ENCODE results near the gene CHD8.
A peak's percentile ranks its signal among the peaks of the same experiment; 100 is the strongest.
"Not testable (repeated sequence)": the region's sequence is repeated elsewhere in the genome, so short reads cannot be mapped to it uniquely, and the experiment has no call there.

CHD8 gene

DNA sequence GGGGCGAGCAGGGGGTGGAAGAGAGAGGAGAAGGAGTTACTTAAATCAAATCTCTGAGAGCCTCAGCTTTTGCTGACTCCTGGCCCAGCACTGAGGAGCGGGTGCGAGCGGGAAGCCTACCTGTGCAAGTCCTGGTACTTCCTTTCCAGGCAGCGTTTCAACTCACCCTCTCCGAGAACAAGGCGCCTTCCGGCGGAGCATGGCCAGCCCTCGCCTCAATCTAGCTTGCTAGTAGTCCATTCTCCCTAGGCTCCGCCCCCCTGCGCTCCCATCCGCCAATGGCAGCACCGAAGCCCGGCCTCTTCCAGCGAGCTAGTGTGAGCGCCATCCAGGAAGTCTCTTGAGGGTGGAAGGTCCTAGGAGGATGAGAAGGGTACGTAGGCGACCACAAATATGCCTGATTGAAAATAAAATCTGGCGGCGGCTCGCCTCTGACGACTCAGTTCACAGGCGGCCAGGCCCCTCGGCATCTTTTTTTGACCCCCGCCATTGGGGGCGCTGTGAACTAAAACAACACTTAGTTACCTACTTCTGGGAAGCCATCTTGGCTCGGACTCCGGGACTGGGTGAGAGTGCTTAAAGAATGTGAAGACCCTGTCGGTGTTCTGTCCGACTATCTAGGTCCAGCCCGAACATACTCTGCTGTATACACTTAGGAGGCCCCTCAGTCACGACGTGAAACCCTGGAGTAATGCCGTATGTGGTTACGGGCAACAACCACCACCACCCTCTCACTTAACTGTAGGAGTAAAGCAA lies at the start of gene CHD8:
TSS of gene CHD8 (minus strand) at position 212 of the 756 bp plus-strand sequence. CDS start 24,480 bp downstream, outside the sequence.
- DNase-seq (ENCODE audit: low read depth in 2 of 2, low spot score in 1 of 2): peak; percentile 97 to 99

DNA sequence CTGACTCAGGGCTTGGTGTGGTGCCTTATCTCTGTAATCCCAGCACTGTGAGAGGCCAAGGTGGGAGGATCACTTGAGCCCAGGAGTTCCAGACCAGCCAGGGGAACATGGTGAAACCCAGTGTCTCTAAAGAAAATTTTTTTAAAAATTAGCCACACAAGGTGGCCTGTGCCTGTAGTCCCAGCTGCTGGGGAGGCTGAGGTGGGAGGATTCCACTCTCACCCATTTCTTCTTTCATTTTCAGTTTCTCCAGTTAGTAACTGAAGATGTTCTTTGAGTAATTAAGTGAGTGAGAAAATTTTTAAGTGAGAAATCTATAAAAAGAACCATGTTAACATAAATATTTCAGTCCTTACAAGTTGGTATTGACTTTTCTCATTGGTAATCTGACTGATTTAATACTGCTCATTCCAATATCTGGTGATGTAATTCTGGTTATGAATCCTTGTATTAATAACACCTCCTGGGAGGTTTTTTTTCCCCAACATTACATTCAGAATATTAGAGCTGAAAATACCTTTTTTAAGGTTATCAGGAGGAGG lies 49.2 kb upstream of the CHD8 start:
- DNase-seq (ENCODE audit: low read depth in 2 of 2, low spot score in 1 of 2): no peak

DNA sequence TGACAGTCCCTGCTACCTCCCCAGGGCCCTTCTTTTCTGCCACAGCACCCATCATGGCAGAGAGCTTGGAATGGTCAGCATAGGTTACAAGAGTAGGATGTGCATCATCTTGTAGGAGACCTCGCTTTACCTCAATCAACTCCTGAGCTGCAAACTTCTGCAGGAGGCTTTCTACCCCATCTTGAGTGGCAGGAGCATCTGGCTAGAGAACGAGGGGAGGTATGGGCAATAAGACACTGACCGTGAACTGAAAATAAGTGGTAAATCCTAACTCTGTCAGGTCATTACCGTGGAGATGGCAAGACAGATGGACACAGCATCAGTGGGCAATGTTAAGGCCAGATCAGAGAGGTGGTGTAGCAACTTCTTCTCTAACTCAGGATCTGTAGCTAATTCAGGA lies 47.5 kb upstream of the CHD8 start:
- no peak for DNase-seq (ENCODE audit: low read depth in 2 of 2, low spot score in 1 of 2)

DNA sequence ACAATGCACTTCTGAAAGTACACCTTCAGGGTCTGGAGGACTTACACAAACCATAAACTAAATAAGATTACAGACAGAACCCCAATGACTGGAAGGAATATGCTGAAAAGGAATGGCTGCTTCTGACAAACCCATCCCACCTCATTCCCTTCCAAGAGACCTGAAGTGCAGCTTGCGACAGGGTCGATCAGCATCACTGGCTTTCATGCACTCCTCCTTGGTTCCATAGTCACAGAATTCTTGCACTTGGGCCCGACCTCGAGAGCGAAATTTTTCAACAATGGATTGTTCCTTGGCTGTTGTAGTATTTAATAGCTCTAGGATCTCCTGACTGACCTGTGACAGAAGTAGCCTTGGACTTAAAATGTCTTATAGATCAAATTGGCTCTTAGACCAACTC lies 45.6 kb upstream of the CHD8 start:
- DNase-seq (ENCODE audit: low read depth in 2 of 2, low spot score in 1 of 2): no peak

- DNase-seq (ENCODE audit: low read depth in 2 of 2, low spot score in 1 of 2): no peak
These were observed 42.9 kb upstream of the CHD8 start for GRCh38 chr14:21498540-21499526.

DNA sequence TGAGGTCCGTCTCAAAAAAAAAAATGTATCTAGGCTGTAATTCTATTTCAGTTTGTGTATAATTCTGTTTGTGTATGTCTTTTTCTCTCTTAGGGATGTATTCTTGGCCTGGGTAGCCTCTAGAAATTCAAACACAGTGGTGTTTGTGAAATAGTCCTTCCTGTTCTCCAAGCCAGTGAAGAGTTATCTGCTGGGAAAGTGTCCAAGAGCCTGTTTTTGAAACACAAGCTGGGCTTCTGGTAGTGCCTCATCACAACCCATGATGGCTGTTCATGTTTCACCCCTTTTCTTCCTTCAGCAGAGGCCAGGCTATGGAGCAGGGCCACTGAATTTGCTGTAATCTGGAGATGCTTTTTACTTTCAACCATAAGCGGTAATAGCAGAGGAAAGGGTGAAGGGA lies 40.5 kb upstream of the CHD8 start:
- DNase-seq (ENCODE audit: low read depth in 2 of 2, low spot score in 1 of 2): no peak

DNA sequence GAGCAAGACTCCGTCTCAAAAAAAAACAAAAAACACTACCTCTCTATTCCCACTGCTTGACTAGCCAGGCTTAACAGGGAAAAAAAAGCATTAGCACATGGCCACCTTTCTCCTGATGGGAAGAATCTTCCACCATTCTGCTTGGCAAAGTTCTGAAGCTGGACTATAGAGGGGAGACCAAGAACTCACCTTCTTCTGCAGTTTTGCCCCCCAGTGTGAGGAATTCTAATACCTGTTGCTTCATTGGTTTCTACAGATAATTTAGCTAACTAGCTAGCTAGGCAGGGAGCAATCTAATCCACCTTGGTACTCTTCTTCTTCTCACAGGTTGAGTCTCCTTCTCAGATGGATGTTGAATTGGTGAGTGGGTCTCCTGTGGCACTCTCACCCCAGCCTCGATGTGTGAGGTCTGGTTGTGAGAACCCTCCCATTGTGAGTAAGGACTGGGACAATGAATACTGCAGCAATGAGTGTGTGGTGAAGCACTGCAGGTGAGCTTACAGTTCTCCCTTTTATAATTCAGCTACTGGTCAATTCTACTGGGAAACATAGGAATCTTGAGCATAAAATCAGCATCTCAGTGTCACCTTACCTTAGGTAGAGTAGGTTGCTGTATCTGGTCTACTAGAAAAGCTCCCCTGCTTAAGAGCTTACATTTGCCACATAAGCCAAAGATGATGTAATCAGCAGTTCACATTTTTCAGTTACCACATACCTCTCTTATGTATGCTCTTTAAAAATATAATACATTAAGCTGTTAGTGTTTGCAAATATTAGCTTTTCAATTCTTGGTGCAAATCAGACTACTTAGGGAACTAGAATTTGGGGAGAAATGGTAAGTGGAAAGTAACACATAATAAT lies 39.2 kb upstream of the CHD8 start:
- DNase-seq (ENCODE audit: low read depth in 2 of 2, low spot score in 1 of 2): no peak

- DNase-seq (ENCODE audit: low read depth in 2 of 2, low spot score in 1 of 2): no peak
These were observed 30.7 kb upstream of the CHD8 start for GRCh38 chr14:21486640-21487087.

- DNase-seq (ENCODE audit: low read depth in 2 of 2, low spot score in 1 of 2): peak; percentile 82 to 91
These were observed 21.2 kb upstream of the CHD8 start, which contains the start of the genes RAB2B and TOX4 for GRCh38 chr14:21476925-21477681. RAB2B (minus strand) TSS chr14:21476959; CDS start chr14:21476872, 87 bp downstream. TOX4 (plus strand) TSS chr14:21477195; CDS start chr14:21477279, 84 bp downstream.

DNA sequence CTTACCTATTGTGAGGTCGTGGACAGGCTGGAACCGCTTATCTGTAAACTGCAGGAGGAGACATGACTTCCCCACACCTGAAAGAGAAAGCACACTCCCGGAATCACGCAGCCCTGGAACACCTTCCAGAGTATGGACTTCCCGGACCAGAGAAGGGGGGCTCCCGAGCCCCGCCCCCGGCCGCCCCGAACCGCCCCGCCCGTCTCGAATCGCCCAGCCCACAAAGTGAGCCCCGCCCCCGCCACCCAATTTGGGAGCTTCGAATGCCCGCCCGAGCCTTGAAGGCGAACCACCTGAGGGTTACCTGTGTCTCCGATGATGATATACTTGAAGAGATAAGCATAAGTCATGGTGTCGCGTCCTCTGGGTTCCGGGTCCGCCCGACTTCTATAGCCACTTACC lies 20.6 kb upstream of the CHD8 start:
- peak; percentile 68 to 73 for DNase-seq (ENCODE audit: low read depth in 2 of 2, low spot score in 1 of 2)

DNA sequence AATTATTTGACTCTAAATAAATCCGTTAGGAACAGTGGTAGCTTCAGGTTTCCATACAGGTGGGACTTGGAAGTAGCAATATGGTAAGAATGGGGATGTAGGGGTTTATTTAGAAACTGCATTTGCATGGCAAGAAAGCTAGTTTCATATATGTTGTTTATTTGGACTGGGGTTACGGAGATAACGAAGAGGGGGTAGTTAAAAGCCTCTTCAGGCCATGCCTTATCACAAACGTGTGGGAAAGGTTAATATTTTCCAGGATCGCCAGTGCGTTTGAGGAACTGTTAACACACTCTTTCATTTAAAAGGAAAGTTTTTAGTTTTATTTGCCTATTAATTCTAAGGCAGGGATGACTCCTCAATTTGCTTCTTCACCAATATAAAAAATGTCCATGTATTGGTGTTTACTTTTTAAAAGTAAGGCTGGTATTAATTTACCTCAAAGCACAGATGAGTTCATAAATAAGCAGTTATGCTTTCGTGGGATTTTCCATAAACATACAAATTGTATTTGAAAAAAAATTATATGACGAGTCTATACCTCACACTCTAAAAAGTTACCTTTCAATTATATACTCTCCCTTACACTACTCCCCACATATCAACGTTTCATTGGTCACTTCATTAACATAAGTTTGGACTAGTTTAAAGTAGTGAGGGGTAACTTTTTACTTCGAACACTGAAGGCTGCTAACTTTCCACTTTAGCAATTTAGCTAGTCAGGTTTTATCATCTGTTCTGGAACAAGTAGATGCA lies 20.0 kb upstream of the CHD8 start:
- DNase-seq (ENCODE audit: low read depth in 2 of 2, low spot score in 1 of 2): no peak

DNA sequence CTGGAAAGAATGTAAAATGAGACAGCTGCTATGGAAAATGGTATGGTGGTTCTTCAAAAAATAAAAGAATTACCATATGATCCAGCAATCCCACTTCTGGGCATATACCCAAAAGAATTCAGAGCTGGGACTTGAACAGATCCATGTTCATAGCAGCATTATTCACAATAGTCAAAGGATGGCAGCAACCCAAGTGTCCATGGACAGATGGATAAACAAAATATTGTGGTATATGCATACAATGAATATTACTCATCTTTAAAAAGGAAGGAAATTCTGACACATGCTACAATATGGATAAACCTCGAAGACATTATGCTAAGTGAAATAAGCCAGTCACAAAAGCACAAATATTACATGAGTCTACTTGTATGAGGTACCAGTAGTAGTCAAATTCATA lies 11.7 kb upstream of the CHD8 start:
- DNase-seq (ENCODE audit: low read depth in 2 of 2, low spot score in 1 of 2): no peak

GRCh38 chr14:21455592-21455911 lies 371 bp downstream of the CHD8 start:
- no peak for DNase-seq (ENCODE audit: low read depth in 2 of 2, low spot score in 1 of 2)

- DNase-seq (ENCODE audit: low read depth in 2 of 2, low spot score in 1 of 2): no peak
These were observed 929 bp downstream of the CHD8 start for GRCh38 chr14:21454843-21455544.

GRCh38 chr14:21449899-21450216 lies 6.1 kb downstream of the CHD8 start:
- no peak for DNase-seq (ENCODE audit: low read depth in 2 of 2, low spot score in 1 of 2)

GRCh38 chr14:21442657-21443056 lies 13.3 kb downstream of the CHD8 start:
- not testable (repeated sequence) for DNase-seq (ENCODE audit: low read depth in 2 of 2, low spot score in 1 of 2)

DNA sequence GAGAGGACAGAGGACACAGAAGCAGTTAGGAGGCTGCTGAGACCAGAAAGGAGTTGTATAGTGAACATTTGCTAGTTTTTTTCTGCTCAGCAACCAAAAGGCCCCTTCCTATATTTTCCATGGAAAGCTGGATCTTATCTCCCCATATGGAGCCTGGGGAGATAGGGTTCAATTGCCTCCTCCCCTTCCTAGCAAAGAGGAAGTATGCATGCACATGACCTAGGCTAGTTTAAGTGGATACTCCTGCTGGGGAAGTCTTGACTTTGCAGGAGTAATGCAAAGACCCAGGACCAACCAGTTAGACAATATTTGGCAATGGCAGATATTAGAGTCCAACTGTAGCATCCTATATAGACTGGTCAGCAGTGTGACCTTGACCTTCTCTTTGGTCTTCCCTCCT lies 15.1 kb downstream of the CHD8 start:
- DNase-seq (ENCODE audit: low read depth in 2 of 2, low spot score in 1 of 2): no peak

DNA sequence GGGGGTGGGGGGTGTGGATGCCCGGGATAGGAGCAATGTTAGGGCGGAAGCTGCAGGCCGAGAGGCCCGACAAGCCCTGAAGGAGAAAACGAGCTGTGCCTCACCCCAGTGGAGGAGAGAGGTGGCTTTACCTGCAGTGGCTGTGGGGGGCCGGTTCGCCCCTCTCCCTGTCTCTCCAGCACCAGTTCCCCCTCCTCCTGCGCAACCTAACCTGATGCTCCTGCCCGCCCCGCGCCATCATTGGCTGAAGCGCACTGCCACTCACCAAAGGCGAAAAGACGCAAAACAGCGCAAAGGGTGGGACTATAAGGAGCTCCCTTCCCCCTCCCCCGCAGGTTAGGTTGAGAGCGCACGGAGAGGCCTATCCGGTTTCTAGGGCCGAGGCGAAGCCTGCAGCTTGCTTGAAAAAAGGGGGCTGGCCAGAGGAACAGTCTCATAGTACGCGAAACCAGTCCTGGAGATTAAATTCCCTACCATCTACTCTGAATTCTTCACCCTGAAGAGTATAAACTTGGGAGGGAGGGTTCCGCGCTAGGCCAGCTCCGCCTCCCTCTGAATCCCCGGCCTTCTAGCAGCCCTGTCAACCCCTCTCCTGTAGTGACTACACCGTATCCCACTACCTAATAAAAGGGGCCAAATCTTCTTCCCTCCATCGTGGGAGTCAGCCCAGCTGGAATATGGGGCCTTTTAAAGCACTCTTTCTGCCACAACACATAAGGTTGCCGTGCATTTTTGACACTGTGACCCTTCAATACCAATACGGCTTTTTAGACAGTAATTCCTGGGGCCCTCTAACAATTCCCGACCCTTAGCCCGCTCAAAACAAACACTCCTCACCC lies 18.6 kb downstream of the CHD8 start:
- DNase-seq (ENCODE audit: low read depth in 2 of 2, low spot score in 1 of 2): peak; percentile 96 to 99

Data from stimulated activated CD8-positive, alpha-beta memory T cell treated with anti-CD3 and anti-CD28 coated beads, Interleukin-4, amount 100 ng/mL, for 4 hours (primary cell).